ENCODE measurements around the gene TMEM273.

TMEM273 gene

DNA sequence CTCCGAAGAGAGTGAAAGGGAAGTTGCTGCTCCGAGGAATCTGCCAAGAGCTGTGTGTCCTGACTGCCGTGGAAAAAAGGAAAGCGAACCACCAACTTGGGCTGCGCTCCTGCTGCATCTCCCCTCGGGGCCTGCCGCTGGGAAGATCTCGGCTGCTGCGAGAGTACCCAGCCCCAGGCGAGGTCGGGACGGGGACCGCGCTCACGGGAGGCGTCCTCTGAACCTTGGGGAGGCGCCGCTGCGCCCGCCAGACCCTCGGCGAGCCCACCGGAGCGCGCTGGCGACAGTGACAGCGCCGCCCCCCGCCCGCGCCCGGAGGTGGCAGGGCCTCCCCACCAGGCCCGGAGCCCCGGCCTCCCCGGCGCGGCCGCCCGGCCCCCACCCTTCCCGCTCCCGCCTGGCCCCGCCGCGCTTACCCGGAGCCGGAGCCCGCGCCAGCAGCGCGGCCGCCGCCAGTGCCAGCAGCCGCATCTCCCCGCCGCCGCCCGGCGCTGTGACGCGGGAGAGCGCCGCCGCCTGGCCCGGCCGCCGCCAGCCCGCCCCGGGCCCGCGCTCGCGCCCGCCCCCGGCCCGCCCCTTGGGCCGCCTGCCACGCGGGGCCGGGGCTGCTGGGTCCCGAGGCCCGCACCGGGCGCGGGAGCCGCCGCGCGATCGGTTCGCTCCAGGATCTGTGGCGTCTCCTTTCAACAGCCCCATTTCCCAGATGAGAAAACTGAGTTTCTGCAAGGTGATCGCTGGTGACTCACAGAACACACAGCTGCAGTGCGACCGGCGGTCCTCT is 73.0 kb downstream of the TMEM273 start, which contains the start of gene VSTM4:
Gene VSTM4 (minus strand): TSS at position 508 of the 781 bp plus-strand sequence. CDS start 37 bp downstream, at position 471.
- no peak for DNase-seq (ENCODE audit: low spot score)

DNA sequence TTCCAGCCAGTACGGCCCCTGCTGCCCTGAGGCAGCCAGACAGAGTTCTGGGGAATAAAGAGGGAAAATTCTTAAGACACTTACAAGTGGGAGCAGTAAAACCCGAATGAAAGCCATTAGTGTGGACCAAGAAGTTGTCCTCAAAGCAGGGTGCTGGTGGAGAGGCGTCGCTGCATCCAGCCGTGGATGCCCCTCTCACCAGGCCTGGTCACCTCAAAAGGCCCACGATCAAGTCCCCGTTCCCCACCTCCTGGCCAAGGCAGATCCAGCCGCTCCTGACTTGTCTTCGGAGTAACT is 73.5 kb downstream of the TMEM273 start:
- DNase-seq (ENCODE audit: low spot score), result no peak

DNA sequence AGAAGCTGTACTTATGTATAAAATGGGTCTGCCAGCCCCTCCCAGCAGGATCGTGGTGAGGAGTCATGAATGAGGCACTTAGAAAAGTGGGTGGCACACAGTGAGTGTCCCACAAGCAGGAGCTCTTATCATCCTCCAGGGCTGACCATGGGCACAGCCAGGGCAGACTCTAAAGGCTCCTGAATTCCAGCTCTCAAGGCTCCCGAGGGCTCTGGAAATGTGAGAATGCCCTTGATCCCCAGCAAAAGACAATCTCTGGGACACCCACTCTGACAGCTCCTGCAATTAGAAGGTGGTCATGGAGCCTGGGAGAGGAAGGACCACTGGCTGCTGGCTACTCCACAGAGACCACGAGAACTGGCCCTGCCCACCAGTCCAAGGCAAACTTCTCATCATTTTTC is 74.5 kb downstream of the TMEM273 start:
- no peak for DNase-seq (ENCODE audit: low spot score)

DNA sequence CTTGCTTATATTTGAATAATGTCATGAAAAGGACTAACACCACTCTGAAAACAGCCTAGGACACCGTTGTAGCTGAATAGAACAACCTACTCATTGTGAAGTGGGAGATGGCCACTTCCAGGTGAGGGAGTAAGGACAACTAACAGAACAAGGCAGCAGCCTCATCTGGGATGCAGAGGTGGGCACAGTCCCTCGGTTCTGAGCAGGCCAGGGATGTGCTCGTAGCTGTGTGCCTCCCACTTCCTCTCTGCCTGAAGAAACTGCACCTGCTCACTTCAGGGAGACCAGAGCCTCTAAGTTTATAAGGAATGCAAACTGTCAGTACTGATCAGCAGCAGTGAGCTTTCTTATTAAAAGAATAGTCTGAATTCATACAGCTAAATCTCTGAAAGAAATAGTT is 75.3 kb downstream of the TMEM273 start:
- no peak for DNase-seq (ENCODE audit: low spot score)

DNA sequence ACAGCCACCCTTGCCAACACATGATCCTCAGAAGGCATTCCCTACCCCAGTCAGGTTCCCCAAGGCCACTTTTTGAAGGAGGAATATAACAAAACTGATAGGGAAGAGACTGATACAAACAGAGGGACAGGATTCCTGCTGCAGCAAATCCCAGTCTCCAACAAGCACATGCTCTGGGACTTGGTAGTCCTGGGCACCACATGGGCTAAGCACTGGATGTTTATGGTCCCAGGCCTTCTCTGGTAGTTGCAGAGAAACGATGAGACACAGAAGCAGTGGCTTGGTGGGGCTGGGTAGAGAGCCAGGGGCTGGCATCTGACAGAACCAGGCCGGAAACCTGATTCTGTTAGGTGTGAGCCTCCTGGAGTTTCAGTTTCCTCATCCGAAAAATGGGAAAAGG is 76.1 kb downstream of the TMEM273 start:
- DNase-seq (ENCODE audit: low spot score), result no peak

GRCh38 chr10:49111320-49111698 is 76.9 kb downstream of the TMEM273 start:
- DNase-seq (ENCODE audit: low spot score), result no peak

GRCh38 chr10:49110684-49111319 is 77.4 kb downstream of the TMEM273 start:
- DNase-seq (ENCODE audit: low spot score), result no peak

DNA sequence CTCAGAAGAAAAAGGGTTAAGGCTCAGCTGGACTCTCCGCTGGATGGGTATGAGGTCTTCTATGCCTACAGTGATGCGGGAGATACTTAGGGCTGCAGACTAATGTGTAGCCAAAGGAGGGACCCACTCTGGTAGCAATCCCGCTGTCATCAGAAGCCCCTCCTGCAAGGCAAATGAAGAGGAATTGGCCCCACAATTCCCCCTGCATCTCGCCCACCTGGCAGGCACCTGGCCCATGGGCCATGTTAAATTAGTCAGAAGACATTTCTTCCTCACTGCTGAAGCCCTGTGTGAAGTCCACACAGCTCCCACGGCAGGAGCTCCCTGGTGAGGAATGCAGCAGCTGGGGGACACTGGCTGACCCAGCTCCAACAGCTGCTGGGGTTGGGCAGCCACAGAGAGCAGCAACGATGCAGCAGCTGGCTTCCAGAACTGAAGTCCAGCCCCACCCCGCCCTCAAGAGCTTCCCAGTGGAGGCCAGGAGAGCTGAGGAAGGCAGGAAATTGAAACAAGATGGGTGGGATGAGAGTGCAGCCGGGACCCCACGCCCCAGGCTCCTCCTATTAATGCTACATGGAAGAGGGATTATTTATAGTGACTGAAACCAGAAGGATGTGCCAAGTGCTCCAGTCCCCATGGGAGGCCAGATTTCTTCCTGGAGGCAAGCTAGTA is 78.4 kb downstream of the TMEM273 start:
- no peak for DNase-seq (ENCODE audit: low spot score)

- no peak for DNase-seq (ENCODE audit: low spot score)
Measured at GRCh38 chr10:49108656-49109055, 79.5 kb downstream of the TMEM273 start.

DNA sequence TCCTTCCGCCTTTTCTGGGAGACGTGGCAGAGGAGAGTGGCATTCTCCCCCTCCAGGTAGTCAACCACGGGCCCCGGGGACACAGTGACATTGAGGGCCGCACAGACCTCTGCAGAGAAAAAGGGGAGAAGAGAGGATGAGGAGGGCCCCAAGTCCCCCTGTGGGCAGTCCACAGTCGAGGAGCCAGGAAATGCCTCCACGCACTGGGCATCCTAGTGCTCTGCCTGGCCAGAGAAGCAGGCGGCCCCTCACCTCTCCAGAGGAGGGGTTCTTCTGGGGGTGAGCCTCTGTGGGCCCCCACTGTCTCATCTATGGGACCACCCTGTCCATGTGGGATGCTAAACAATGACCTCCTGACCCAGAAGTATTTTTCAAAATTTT is 80.3 kb downstream of the TMEM273 start:
- no peak for DNase-seq (ENCODE audit: low spot score)

- no peak for DNase-seq (ENCODE audit: low spot score)
Measured at GRCh38 chr10:49107111-49107886, 80.9 kb downstream of the TMEM273 start.

- no peak for DNase-seq (ENCODE audit: low spot score)
Measured at GRCh38 chr10:49106451-49106850, 81.7 kb downstream of the TMEM273 start.

DNA sequence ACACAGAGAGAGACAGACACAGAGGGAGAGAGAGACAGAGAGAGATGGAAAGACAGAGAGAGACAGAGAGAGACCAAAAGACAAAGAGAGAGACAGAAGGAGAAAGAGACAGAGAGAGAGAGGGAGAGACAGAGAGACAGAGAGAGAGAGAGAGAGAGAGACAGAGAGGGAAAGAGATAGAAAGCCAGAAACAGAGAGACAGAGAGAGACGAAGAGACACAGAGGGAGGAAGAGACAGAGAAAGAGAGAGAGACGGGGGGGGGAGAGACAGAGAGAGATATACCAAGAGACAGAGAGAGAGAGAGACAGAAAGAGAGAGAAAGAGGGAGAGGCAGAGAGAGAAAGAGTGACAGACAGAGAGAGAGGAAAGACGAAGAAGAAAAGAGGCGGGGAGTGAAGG is 83.1 kb downstream of the TMEM273 start:
- DNase-seq (ENCODE audit: low spot score), result no peak

Data from activated CD4-positive, alpha-beta T cell treated with anti-CD3 and anti-CD28 coated beads, Interleukin-2, Interleukin-4, amounts not matched to agents 100 ng/mL and 50 ng/mL, durations not matched to agents 16 hours and 8 hours (primary cell).